Parathyroid adenoma (tissue), 2 donors: ENCODE results near the gene SERINC5.

Experiments
- H2AFZ ChIP-seq: fragments of 300-600 bp; sonication (generic); one replicate; pipeline ENCODE4 v1.7.0; 2017; ENCODE audit warnings: antibody characterized with exemption, mild to moderate bottlenecking
- H3K27ac ChIP-seq: fragments of 300-600 bp; sonication (generic); one replicate; pipeline ENCODE4 v1.7.0; 2017
- H3K27me3 ChIP-seq: fragments of 300-600 bp; sonication (generic); one replicate; pipeline ENCODE4 v1.7.0; 2017; ENCODE audit warnings: low read length; ENCODE audit not compliant: control insufficient read depth, insufficient read depth
- H3K36me3 ChIP-seq: fragments of 300-600 bp; sonication (generic); one replicate; pipeline ENCODE4 v1.7.0; 2017; ENCODE audit warnings: low read length; ENCODE audit not compliant: control insufficient read depth, insufficient read depth
- H3K4me1 ChIP-seq: fragments of 300-600 bp; sonication (generic); one replicate; pipeline ENCODE4 v1.7.0; 2017; ENCODE audit warnings: control low read depth
- H3K4me2 ChIP-seq: fragments of 300-600 bp; sonication (generic); one replicate; pipeline ENCODE4 v1.7.0; 2017; ENCODE audit warnings: low read length
- H3K4me3 ChIP-seq: fragments of 300-600 bp; sonication (generic); one replicate; pipeline ENCODE4 v1.7.0; 2017; ENCODE audit warnings: low read depth, low read length
- H3K79me2 ChIP-seq: fragments of 300-600 bp; sonication (generic); one replicate; pipeline ENCODE4 v1.7.0; 2017; ENCODE audit warnings: control low read depth
- H3K9ac ChIP-seq: fragments of 300-600 bp; sonication (generic); one replicate; pipeline ENCODE4 v1.7.0; 2017; ENCODE audit warnings: mild to moderate bottlenecking
- H3K9me3 ChIP-seq: fragments of 300-600 bp; sonication (generic); one replicate; pipeline ENCODE4 v1.7.0; 2017; ENCODE audit warnings: low read length; ENCODE audit not compliant: control insufficient read depth
- CTCF ChIP-seq: fragments of 300-600 bp; sonication (generic); IDR thresholded peaks from one replicate; pipeline ENCODE4 v1.7.0; 2017; ENCODE audit warnings: antibody characterized with exemption, mild to moderate bottlenecking
- donor health status: primary hyperparathyroidism.

Gene SERINC5

GRCh38 chr5:80260461-80260860 lies 4.6 kb upstream of the SERINC5 start:
- H3K27me3 ChIP-seq = no peaks in the 10 kb centered on the region
- no peaks in the 10 kb centered on the region for H3K36me3 ChIP-seq
- TF ChIP-seq CTCF = no peak
- H2AFZ ChIP-seq = no peak overlapping the region
- H3K4me3 ChIP-seq = no peak overlapping the region
- H3K4me2 ChIP-seq = no peak overlapping the region
- no peak overlapping the region for H3K9ac ChIP-seq
- no peaks in the 10 kb centered on the region for H3K9me3 ChIP-seq
- H3K79me2 ChIP-seq = no peaks in the 10 kb centered on the region
- H3K4me1 ChIP-seq = no peaks in the 10 kb centered on the region
- H3K27ac ChIP-seq = no peak overlapping the region

GRCh38 chr5:80259511-80260203 lies 3.8 kb upstream of the SERINC5 start:
- H3K79me2 ChIP-seq = no peaks in the 10 kb centered on the region
- H3K4me1 ChIP-seq = no peaks in the 10 kb centered on the region
- H3K36me3 ChIP-seq = no peaks in the 10 kb centered on the region
- H3K9me3 ChIP-seq = no peaks in the 10 kb centered on the region
- H2AFZ ChIP-seq = no peak overlapping the region
- H3K4me2 ChIP-seq = no peak overlapping the region
- no peak overlapping the region for H3K4me3 ChIP-seq
- no peak overlapping the region for H3K27ac ChIP-seq
- TF ChIP-seq CTCF = no peak
- no peaks in the 10 kb centered on the region for H3K27me3 ChIP-seq
- H3K9ac ChIP-seq = no peak overlapping the region

GRCh38 chr5:80255431-80255810 lies 427 bp downstream of the SERINC5 start:
- Histone ChIP-seq H3K27me3 (no peaks in the 10 kb centered on the region), H3K9ac (peak overlapping the region; percentile 1), H3K79me2 (peaks cover 19% of the 10 kb centered on the region), H3K4me3 (peak overlapping the region; percentile 84), H3K36me3 (no peaks in the 10 kb centered on the region), H3K4me1 (no peaks in the 10 kb centered on the region), H3K27ac (peak overlapping the region; percentile 62), H3K9me3 (no peaks in the 10 kb centered on the region), H2AFZ (peak overlapping the region; percentile 93), H3K4me2 (peak overlapping the region; percentile 75)
- TF ChIP-seq CTCF = no peak

GRCh38 chr5:80254767-80255430 lies 949 bp downstream of the SERINC5 start:
- peak overlapping the region; percentile 84 for H3K4me3 ChIP-seq
- H2AFZ ChIP-seq = peak overlapping the region; percentile 93
- peak overlapping the region; percentile 62 for H3K27ac ChIP-seq
- peak overlapping the region; percentile 1 for H3K9ac ChIP-seq
- no peaks in the 10 kb centered on the region for H3K36me3 ChIP-seq
- no peaks in the 10 kb centered on the region for H3K4me1 ChIP-seq
- no peaks in the 10 kb centered on the region for H3K27me3 ChIP-seq
- peak overlapping the region; percentile 75 for H3K4me2 ChIP-seq
- no peaks in the 10 kb centered on the region for H3K9me3 ChIP-seq
- TF ChIP-seq CTCF = no peak
- peaks cover 23% of the 10 kb centered on the region for H3K79me2 ChIP-seq

GRCh38 chr5:80251636-80252035 lies 4.2 kb downstream of the SERINC5 start:
- Histone ChIP-seq H3K4me2 (no peak overlapping the region), H2AFZ (no peak overlapping the region), H3K27me3 (no peaks in the 10 kb centered on the region), H3K36me3 (no peaks in the 10 kb centered on the region), H3K4me3 (no peak overlapping the region), H3K4me1 (peaks cover 11% of the 10 kb centered on the region), H3K79me2 (peaks cover 23% of the 10 kb centered on the region), H3K27ac (no peak overlapping the region), H3K9me3 (no peaks in the 10 kb centered on the region), H3K9ac (no peak overlapping the region)
- no peak for TF ChIP-seq CTCF
